IMR-90 (cell line): ENCODE measurements around the gene CBL.

Source experiments
- BHLHE40 ChIP-seq: fragments of 150-350 bp; IDR thresholded peaks from 2 replicates; pipeline ENCODE4 v1.6.1; 2016; ENCODE audit warnings: mild to moderate bottlenecking, low read depth, low read length
- CEBPB ChIP-seq: IDR thresholded peaks from 2 replicates; pipeline ENCODE4 v1.6.1; 2012; ENCODE audit warnings: low read depth, low read length, improper control_type of control experiment
- CTCF ChIP-seq: conservative IDR thresholded peaks from 2 replicates; pipeline ENCODE4 v1.5.1; 2012; ENCODE audit warnings: mild to moderate bottlenecking, low read depth, low read length, improper control_type of control experiment
- FOS ChIP-seq: fragments of 150-350 bp; IDR thresholded peaks from 2 replicates; pipeline ENCODE4 v1.6.1; 2016; ENCODE audit warnings: low read depth, low read length
- MAFK ChIP-seq: IDR thresholded peaks from 2 replicates; pipeline ENCODE4 v1.6.1; 2012; ENCODE audit warnings: low read depth, low read length, improper control_type of control experiment
- MAZ ChIP-seq: IDR thresholded peaks from 2 replicates; pipeline ENCODE4 v1.6.1; 2012; ENCODE audit warnings: low read depth, mild to moderate bottlenecking, low read length, improper control_type of control experiment, moderate library complexity, borderline replicate concordance
- MXI1 ChIP-seq: IDR thresholded peaks from 2 replicates; pipeline ENCODE4 v1.6.1; 2012; ENCODE audit warnings: low read depth, mild to moderate bottlenecking, low read length, moderate library complexity, borderline replicate concordance
- NFE2L2 ChIP-seq: fragments of 150-350 bp; IDR thresholded peaks from 2 replicates; pipeline ENCODE4 v1.6.1; 2016; ENCODE audit warnings: low read depth, mild to moderate bottlenecking, low read length
- POLR2A ChIP-seq: IDR thresholded peaks from 2 replicates; pipeline ENCODE4 v1.6.1; 2012; ENCODE audit warnings: mild to moderate bottlenecking, low read depth, low read length
- RAD21 ChIP-seq: IDR thresholded peaks from 2 replicates; pipeline ENCODE4 v1.6.1; 2012; ENCODE audit warnings: low read length, improper control_type of control experiment
- RCOR1 ChIP-seq: IDR thresholded peaks from 2 replicates; pipeline ENCODE4 v1.6.1; 2012; ENCODE audit warnings: mild to moderate bottlenecking, low read length, improper control_type of control experiment; ENCODE audit not compliant: insufficient replicate concordance
- RFX5 ChIP-seq: IDR thresholded peaks from 2 replicates; pipeline ENCODE4 v1.8.0; 2012; ENCODE audit warnings: low read depth, mild to moderate bottlenecking, low read length, moderate library complexity
- USF2 ChIP-seq: fragments of 150-350 bp; IDR thresholded peaks from 2 replicates; pipeline ENCODE4 v1.6.1; 2017; ENCODE audit warnings: mild to moderate bottlenecking, antibody characterized with exemption, low read length, low read depth

GRCh38 chr11:119350302-119350701 is 144.2 kb downstream of the CBL start:
- TF ChIP-seq CTCF, result no peak
- TF ChIP-seq POLR2A, result no peak
- no peak for TF ChIP-seq USF2
- TF ChIP-seq MAZ, result no peak
- no peak for TF ChIP-seq RAD21
- no peak for TF ChIP-seq NFE2L2
- no peak for TF ChIP-seq BHLHE40
- no peak for TF ChIP-seq MXI1
- no peak for TF ChIP-seq RCOR1
- no peak for TF ChIP-seq FOS
- TF ChIP-seq CEBPB, result no peak
- no peak for TF ChIP-seq RFX5
- no peak for TF ChIP-seq MAFK
